Measurements from ENCODE around the gene LEKR1.

The LEKR1 gene

DNA sequence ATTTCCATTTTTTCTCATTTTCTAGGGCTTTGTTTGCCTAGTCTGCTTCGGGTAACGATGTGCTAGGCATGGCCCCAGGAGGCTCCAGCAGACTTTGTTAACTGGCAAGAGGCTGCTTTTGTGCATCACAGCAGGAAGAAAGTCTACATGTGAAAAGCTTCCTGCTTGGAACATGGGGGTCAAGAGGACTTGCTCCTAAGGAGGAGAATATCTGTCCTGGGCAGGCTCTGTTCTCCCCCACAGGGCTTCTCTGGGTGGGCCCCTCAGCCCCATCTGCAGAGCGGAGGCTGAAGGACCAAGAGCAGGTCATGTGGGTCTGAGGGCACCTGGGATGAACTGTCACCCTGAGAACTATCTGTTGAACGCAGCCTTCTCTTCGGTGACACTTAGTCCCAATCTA is 239.0 kb downstream of the LEKR1 start:
- DNase-seq, result no peak

- no peak for DNase-seq
These were observed 240.4 kb downstream of the LEKR1 start for GRCh38 chr3:157066335-157067098.

DNA sequence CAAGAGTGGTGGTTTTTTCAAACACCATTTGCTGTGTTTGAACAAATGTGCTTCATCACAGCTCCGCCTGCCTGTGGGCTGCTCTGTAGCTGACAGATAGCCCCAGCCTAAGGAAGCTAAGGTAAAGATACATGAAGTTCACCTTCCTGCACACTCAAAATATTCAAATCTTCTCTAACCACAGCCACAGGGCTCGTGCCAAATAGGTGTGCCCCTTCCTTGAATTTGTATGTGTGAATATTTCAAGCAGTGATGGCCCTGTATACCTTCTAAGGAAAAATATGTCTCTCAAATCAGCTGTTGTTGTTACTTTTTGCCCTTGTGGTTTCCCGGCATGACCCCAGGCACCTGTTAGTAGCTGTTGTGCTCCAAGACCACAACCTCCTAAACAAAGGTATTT is 241.0 kb downstream of the LEKR1 start:
- no peak for DNase-seq

DNA sequence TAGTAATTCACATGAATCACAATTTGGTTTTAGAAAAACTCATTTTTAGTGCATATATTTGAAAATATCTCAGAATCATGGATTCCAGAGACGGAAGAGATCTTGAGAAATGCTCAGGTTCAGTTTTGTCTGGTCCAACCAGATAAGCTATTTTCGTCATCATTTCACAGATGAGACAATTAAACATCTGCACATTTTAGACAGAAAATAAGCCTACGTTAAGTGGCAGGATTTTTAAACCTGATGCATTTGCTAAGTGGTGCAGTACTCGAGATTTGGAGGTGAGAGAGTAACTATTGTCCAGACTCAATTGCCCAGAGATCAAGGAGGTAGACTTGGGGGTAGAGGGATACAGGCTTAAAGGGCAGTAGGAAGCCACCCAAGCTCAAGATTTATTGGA is 243.3 kb downstream of the LEKR1 start:
- DNase-seq, result no peak

- no peak for DNase-seq
These were observed 243.9 kb downstream of the LEKR1 start for GRCh38 chr3:157069846-157070677.

- DNase-seq, result no peak
These were observed 244.5 kb downstream of the LEKR1 start for GRCh38 chr3:157070678-157070999.

DNA sequence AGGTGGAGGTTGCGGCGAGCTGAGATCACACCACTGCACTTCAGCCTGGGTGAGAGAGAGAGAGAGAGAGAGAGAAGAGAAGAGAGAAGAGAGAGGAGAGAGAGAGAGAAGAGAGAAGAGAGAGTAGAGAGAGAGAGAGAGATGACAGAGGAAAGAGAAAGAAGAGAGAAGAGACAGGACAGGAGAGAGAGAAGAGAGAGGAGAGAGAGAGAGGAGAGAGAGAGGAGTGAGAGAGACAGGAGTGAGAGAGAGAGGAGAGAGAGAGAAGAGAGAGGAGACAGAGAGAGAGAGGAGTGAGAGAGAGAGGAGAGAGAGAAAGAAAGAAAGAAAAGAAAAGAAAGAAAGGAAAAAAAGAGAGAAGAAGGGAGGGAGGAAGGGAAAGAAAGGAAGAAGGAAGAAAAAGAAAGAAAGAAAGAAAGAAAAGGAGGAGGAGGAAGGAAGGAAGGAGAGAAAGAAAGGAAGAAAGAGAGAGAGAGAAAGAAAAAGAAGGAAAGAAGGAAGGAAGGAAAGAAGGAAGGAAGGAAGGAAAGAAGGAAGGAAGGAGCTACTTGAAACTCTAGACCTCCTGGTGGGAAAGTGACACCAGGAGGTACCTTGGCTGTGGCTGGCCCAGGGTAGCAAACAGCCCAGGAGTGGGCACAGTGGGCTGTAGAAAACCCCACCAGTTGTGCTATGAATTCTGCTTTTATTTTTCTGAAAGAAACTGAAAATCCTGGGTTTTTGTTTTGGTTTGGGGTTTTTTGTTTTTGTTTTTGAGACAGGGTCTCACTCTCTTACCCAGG is 245.8 kb downstream of the LEKR1 start:
- no peak for DNase-seq

DNA sequence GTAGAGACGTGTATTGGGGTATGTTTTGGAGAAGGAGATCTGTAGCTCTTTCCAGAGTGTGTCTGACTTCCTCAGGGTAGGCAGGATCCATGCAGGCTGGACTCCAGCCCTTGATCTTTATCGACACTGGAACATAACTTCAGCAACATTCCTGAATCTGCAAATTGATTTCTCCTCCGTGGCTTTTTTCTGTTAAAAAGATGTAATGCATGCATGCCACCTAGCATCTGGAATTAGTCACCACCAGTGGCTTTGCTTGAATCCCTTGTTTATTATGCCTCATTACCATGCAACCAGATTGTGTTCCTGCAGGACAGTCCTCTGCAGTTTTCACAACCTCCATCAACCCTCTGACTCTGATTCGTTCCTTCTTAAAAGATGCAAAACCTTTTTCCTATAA is 247.7 kb downstream of the LEKR1 start:
- DNase-seq, result no peak

- DNase-seq, result peak; percentile 21
These were observed 248.3 kb downstream of the LEKR1 start for GRCh38 chr3:157074490-157074889.

DNA sequence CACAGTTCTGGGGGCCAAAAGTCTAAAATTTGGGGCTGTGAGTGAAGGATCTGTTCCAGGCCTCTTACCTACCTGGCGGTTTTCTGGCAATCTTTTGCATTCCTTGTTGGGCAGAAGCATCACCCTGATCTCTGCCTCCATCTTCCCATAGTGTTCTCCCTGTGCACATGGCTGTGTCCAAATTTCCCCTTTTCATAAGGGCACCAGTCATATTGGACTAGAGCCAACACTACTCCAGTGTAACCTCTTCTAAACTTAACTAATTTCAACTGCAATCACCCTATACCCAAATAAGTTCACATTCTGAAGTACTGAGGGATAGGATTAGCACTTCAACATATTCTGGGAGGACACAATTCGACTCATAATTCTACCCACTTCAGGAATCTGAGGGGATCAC is 248.8 kb downstream of the LEKR1 start:
- no peak for DNase-seq

DNA sequence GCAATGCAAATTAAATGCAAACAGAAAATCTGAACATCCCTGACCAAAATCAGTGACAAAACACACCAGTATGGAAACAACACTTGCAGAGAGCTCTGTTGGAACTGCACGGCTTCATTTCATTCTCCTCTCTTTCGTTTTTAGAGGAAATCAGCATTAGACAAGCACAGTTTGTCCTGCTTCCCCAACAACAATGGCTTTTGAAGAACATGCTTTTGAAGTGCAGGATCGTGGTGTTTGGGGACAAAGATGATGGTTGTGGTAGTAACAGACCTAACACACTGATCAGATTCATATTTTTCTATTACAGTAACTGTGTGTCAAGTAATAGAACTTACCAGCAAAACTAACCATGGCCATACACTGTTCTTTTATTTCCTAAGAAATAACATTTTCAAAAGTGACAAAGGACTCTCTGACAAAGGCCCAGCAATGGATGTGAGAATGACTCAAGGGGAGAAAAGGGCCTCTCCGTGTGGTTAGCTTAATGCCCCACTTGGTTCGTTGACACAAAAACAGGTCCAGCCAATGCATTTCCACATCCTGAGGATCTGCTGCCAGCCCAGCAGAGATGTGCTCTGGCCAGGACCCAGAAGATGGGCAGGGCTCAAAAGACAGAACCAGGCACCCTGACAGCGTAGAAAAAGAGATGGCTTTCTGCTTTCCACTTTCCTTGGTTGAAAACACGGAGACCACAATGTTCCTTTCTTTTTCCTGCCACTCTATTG is 249.7 kb downstream of the LEKR1 start:
- DNase-seq, result no peak

DNA sequence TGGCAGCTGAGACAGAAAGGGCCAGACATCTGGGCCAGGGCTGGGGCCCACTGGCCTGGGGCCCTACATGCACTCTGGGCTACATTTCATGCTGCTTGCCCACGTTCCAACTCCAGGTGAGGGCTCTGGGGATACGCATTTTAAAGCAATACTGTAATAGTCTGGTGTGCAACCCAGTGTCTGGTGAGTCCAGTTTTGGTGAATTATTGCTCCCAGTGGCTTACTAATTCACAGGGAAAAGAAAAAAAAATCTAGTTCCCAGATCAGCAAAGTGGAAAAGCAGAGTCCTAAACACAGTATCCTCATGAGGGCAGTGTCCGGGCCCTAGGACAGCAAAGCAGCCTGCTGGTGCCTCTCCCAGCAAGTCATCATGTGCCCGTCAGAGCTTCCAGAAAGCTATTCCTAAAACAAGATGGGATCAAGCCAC is 251.4 kb downstream of the LEKR1 start:
- DNase-seq, result no peak

- DNase-seq, result no peak
These were observed 252.1 kb downstream of the LEKR1 start for GRCh38 chr3:157078131-157078810.

GRCh38 chr3:157078811-157079185 is 252.6 kb downstream of the LEKR1 start:
- no peak for DNase-seq

DNA sequence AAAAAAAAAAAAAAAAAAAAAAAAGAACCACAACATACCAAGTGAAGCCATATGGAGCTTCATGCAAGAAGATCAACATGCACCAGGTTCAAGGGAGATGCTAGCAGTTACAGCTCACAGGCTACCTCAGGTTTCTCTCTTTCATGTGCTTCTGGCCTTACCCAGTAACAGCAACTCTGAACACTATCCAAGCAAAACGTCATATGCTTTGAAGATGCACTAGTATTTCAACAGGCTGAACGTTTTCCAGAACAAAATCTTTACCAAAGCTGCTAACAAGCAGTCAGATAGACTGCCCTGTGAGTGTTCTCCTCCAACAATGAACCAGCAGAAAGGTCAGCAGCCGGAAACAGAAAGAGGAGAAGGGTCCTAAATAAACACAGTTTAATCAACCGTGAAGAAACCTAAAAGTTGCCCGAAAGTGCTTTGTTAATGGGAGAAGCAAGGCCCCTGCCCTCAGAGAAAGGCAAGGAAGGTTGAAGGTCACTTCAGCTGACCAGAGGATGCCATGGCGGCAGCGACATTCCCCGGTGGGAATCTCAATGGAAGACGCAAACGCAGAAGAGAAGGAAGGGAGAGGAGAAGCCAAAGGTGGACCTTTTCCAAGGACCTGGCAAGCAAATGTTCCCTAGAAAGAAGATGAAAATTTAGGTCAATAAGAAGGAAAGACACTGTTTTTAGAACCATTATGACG is 253.7 kb downstream of the LEKR1 start:
- DNase-seq, result no peak

GRCh38 chr3:157081626-157082210 is 255.6 kb downstream of the LEKR1 start:
- no peak for DNase-seq

DNA sequence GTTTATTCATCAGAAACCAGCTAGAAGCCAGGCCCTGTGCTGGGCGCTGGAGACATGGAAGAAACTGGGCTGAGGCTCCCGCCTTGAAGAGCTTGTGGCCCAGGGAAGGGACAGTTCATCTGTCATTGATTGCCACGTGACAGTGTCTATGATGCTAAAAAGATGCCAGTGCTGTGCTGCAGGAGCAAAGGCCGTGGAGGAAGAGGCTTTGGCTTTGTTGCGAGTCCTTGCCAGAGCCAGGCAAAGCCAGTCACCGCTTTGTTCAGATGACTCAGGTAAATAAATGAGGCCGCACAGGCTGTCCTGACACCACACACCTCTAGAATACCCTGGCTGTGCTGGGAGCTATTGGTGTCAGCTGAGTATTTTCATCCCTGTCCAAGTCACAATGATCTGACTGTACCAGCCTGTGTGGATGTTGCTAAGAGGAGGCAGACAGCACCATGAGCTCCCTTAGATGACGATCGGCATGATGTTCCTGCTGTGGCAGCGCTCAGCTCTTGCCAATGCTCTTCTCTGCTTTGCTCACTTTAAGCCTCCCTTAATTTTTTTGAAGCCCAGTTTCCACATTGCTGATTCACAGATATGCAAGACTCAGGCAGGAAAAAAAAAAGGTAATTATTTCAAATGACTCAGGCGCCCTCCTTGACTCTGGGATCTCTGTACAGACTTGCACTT is 256.3 kb downstream of the LEKR1 start:
- no peak for DNase-seq

DNA sequence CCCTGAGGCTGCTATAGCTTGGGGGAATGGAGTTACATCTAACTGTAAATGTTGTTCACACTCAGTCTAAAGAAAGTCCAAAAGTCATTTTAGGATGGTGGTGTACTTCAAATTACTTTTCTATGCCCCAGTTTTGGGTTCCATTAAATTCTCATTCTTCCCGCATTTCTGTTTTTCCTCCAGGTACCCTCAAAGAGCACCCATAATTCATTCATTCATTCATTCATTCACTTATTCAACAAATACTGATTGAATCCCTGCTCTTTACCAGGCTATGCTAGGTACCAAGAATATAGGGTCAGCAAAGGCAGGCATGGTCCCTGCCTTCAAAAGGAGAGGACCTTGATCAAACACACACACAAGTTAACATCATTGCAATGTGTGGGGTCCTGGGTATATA is 257.7 kb downstream of the LEKR1 start:
- DNase-seq, result no peak

DNA sequence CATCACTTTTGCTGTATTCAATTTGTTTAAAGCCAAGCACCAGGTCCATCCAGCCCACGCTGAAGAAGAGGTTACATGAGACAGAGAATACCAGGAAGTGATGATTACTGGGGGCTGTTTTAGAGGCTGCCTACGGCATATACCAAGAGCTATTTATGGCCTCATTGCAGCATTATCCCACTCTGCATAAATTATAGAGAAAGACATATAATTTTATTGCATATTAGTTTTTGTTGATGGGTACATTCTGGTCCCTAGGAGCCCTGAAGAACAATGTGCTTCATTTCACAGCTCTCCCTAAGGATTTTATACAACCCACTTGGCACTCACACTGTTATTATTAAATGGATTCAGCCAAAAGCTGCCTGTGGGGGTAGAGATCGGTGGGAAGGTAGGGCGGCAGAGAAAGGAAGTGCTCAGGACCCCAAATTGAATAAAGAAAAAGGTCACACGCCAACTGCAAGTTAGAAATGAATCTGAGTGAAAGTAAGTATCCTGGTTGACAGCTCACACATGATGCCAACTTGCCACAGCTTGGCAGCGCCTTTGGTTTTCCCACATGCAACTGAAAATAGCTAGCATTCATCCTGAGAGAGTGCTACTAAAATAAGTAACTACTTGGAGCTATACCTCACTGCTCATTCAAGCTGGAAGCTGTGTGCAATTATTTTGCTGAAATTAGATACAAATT is 260.1 kb downstream of the LEKR1 start:
- DNase-seq, result no peak

DNA sequence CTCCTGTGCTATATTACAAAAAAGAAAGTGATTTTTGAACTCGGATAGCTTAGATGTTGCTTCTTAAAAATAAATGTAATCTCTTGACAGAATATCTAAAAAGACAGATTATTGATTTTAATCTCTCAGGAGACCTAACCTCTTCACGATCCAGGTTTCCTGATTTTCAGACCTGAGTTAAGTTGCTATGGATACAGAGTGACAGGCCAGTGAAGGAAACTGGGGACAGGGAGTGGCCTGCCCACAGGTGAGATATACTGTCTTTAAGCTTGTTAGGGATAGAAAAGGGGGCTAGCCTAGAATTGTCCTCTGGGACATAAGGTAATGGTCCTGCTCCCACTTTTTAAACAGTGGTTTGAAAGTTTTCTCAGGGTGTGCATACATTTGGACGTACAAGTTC is 260.6 kb downstream of the LEKR1 start:
- no peak for DNase-seq

Measured in NCI-H2107 (cell line).